Activated CD4-positive, alpha-beta T cell treated with anti-CD3 and anti-CD28 coated beads, Interleukin-2, amount 50 U/mL, for 24 hours (primary cell): ENCODE data around the gene HAPSTR1.

Source experiments
- DNase-seq, 2 donors: peaks; one replicate each; pipeline ENCODE4 v3.0.0-alpha.2; 2020; ENCODE audit warnings: low read depth in 1 of 2, low spot score in 1 of 2

Gene HAPSTR1

GRCh38 chr16:9122342-9122741 is 30.9 kb downstream of the HAPSTR1 start:
- no peak for DNase-seq

GRCh38 chr16:9122969-9123368 is 31.5 kb downstream of the HAPSTR1 start:
- DNase-seq, result no peak

GRCh38 chr16:9123401-9123800 is 32.0 kb downstream of the HAPSTR1 start:
- DNase-seq, result no peak

GRCh38 chr16:9123871-9124270 is 32.4 kb downstream of the HAPSTR1 start:
- no peak for DNase-seq

GRCh38 chr16:9124444-9124843 is 33.0 kb downstream of the HAPSTR1 start:
- no peak for DNase-seq

GRCh38 chr16:9124908-9125584 is 33.6 kb downstream of the HAPSTR1 start:
- DNase-seq, result no peak

- DNase-seq, result no peak
These were observed 34.4 kb downstream of the HAPSTR1 start for GRCh38 chr16:9125658-9126505.

- no peak for DNase-seq
These were observed 35.2 kb downstream of the HAPSTR1 start for GRCh38 chr16:9126609-9127008.

GRCh38 chr16:9128346-9129342 is 37.2 kb downstream of the HAPSTR1 start:
- no peak for DNase-seq

GRCh38 chr16:9134306-9134705 is 42.9 kb downstream of the HAPSTR1 start:
- no peak for DNase-seq

GRCh38 chr16:9134739-9135138 is 43.3 kb downstream of the HAPSTR1 start:
- peak; percentile 33 to 40 for DNase-seq

- DNase-seq, result no peak
These were observed 44.4 kb downstream of the HAPSTR1 start for GRCh38 chr16:9135797-9136196.

- no peak for DNase-seq
These were observed 45.2 kb downstream of the HAPSTR1 start for GRCh38 chr16:9136596-9136995.

GRCh38 chr16:9138021-9138680 is 46.7 kb downstream of the HAPSTR1 start:
- DNase-seq, result no peak

GRCh38 chr16:9138731-9139501 is 47.5 kb downstream of the HAPSTR1 start:
- peak; percentile 36 to 51 for DNase-seq

GRCh38 chr16:9139965-9140364 is 48.5 kb downstream of the HAPSTR1 start:
- no peak for DNase-seq
